RWPE1 (cell line): ENCODE measurements around the gene KDELR3.

Source experiments
- CTCF ChIA-PET: fragments of 350-600 bp; sonication (Branson Sonifier 250); formaldehyde crosslinking; extraction: SDS; loops from one replicate; lab custom pipeline; 2021; lab: Yijun Ruan, JAX
- POLR2A ChIA-PET: fragments of 400-600 bp; formaldehyde crosslinking; extraction: SDS; loops from one replicate; lab custom pipeline; 2020; ENCODE audit warnings: antibody characterized with exemption; ENCODE audit not compliant: low non-redundant PET; lab: Yijun Ruan, JAX
- DNase-seq: peaks from one replicate; pipeline ENCODE4 v3.0.0; 2012; ENCODE audit warnings: low spot score
- H3K27ac ChIP-seq: fragments of 450-650 bp; 2 replicates; pipeline ENCODE4 v1.5.1; 2017
- TF ChIP-seq, protein P1 (sequence below): fragments of 450-650 bp; conservative IDR thresholded peaks from 2 replicates; pipeline ENCODE4 v1.5.1; 2017; ENCODE audit warnings: low read depth, mild to moderate bottlenecking

The KDELR3 gene

DNA sequence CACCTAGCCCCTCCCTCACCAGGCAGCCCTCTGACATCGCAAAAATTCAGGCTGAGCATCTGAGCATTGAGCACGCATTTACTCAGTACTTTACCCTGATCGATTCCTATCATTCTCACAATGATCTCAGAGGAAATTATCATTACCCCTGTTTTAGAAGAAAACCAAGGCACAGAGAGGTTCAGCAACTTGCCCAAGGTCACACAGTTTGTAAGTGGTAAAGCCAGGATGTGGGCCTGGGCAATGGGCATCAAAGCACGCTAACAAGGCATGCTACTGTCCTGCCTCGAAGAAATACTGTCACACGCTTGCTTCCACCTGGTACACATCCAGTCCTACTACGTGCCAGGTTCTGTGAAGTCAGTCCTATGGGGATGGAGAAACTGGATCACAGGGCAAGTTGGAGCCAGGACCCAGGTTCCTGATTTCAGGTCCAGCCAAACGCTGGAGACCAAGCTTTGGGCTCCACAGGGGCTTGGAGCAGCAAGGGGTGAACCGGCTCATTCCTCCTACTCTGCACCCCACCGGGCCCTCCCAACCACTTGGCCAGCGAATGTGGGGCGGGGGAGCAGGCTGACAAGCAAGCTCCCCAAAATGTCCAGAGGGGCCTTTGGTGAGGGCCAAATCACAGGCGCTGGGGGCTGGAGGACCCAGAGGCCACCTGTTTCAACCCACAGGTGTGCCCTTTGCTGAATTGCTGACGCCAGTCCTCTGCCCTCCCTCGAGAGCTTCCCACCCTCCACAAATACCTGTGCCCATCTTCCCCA, 31.1 kb upstream of the KDELR3 start:
- TF ChIP-seq, protein P1, sequence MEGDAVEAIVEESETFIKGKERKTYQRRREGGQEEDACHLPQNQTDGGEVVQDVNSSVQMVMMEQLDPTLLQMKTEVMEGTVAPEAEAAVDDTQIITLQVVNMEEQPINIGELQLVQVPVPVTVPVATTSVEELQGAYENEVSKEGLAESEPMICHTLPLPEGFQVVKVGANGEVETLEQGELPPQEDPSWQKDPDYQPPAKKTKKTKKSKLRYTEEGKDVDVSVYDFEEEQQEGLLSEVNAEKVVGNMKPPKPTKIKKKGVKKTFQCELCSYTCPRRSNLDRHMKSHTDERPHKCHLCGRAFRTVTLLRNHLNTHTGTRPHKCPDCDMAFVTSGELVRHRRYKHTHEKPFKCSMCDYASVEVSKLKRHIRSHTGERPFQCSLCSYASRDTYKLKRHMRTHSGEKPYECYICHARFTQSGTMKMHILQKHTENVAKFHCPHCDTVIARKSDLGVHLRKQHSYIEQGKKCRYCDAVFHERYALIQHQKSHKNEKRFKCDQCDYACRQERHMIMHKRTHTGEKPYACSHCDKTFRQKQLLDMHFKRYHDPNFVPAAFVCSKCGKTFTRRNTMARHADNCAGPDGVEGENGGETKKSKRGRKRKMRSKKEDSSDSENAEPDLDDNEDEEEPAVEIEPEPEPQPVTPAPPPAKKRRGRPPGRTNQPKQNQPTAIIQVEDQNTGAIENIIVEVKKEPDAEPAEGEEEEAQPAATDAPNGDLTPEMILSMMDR, result no peak
- no peak for DNase-seq
- H3K27ac ChIP-seq, result no peak overlapping the region
- ChIA-PET POLR2A (no interaction called here), CTCF (interaction anchor here (0.5 kb wide), 1 partner anchor 177 kb away, joined by 3 read pairs; no protein-coding TSS in a partner anchor)

DNA sequence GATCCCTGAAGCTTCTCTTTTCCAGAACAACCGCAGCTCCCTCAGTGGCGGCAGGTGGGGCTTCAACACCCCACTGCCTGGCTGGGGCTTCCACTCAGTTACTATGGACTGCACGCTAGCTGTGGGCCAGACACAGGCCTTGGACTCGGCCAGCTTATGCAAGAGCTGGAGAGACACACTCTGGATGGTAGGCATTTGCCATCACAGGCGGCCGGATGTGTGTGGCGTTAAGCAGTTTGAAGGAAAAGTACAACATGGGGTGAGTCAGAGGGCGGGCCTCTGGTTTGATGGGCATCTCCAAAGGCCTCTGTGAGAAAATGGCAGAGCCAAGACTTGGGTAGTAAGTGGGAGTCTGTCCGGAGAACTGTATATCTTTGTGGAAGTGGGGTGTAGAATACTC, 30.5 kb upstream of the KDELR3 start:
- CTCF ChIA-PET, result interaction anchor here (0.5 kb wide), 1 partner anchor 177 kb away, joined by 3 read pairs; no protein-coding TSS in a partner anchor
- TF ChIP-seq, protein P1, result no peak
- POLR2A ChIA-PET, result no interaction called here
- H3K27ac ChIP-seq, result no peak overlapping the region
- no peak for DNase-seq

DNA sequence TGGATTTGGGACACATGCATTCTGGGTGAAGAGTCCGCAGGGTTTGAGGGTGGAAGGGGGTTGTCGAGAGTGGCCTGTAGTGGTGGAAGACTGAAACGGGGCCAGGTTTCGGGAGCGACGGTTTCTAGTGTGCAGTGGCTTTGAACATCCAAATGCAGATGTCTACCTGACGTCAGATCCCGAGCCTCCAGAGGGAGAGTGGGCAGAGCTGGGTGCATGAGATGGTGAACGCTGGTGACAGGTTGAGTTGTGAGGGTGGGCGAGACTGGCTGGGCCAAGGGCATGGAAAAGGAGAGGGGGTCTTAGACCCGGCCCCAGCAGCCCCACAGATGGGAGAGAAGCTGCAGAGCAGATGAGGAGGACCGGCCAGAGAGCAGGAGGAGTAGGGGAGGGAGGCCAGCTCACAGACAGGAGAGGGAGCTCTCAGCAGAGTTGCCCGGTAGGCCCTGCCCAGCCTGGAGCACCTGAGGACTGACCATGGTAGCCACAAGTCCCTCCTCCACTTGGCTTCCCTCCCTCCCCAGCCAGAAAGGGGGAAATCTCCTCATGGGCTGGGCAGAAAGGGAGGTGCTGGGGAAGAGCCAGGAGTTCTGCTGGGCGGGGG, 27.0 kb upstream of the KDELR3 start:
- CTCF ChIA-PET, result interaction anchor here (0.6 kb wide), 1 partner anchor 91 kb away, joined by 3 read pairs; no protein-coding TSS in a partner anchor
- DNase-seq, result no peak
- no peak overlapping the region for H3K27ac ChIP-seq
- POLR2A ChIA-PET, result no interaction called here
- TF ChIP-seq, protein P1, result no peak

DNA sequence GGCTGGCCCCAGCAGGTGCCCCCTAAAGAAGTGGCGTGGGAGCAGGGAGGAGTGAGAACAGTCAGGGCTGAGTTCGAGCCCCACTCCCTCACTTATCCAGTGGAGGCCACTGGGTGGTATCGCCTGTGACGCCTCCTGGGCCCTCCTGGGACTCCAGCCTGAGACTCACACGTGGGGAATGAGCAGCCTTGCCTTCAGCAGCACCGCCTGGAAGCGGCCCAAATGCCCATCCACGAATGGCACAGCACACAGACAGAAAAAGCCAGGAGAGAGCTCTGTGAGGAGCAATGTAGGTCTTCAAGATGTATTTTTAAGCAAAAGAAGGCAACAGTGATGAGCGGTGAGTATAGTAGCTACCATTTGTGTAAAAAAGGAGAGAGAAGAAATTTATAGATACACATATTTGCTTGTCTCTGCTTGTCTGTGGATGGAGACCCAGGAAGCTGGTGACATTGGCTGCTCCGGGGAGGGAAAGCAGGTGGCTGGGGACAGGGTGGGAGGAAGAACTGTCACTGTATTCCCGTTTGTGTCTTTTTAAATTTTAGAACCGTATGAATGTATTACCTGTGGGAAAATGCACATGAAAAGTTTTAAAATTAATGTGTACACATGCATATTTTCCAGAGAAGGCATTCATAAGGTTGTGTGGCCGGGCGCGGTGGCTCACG, 26.1 kb upstream of the KDELR3 start:
- no peak overlapping the region for H3K27ac ChIP-seq
- POLR2A ChIA-PET, result interaction anchor here (0.6 kb wide), 1 partner anchor 17 kb away, joined by 3 read pairs; no protein-coding TSS in a partner anchor
- no peak for DNase-seq
- TF ChIP-seq, protein P1, result no peak
- CTCF ChIA-PET, result interaction anchor here (0.6 kb wide), 1 partner anchor 327 kb away, joined by 3 read pairs; no protein-coding TSS in a partner anchor

DNA sequence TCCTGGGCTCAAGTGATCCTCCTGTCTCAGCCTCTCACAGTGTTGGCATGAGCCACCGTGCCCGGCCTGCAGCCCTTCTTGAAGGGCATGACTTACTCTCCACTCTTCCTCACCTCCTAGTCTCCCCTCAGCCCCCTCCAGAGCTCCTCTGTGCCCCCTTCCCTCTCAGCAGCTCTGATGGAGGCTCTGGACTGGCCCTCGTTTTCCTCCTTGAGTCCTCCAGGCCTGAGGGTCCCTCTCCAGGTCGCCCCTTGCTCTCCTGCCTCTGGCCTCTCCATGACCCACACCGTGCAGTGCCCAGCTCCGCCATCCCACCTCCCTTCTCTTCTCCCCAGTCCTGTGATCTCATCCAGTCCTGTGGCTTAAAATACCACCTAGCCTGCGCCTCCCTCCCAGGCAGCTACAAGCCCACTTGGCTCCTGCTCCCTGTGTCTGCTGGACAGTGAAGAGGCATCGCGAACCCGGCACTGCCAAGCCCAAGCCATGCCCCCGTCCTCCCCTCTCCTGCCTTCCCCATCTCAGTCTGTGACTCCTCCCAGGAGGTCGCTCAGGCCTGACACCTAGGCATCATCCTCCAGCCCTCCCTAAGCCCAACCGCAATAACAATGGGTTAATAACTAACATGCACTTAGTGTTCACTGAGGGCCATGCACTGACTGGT, 24.8 kb upstream of the KDELR3 start:
- DNase-seq, result no peak
- H3K27ac ChIP-seq, result no peak overlapping the region
- TF ChIP-seq, protein P1, result no peak
- POLR2A ChIA-PET, result no interaction called here
- CTCF ChIA-PET, result interaction anchor here (0.6 kb wide), 1 partner anchor 129 kb away, joined by 3 read pairs; no protein-coding TSS in a partner anchor
